ENCODE measurements around the gene ZNF334.

Gene ZNF334

DNA sequence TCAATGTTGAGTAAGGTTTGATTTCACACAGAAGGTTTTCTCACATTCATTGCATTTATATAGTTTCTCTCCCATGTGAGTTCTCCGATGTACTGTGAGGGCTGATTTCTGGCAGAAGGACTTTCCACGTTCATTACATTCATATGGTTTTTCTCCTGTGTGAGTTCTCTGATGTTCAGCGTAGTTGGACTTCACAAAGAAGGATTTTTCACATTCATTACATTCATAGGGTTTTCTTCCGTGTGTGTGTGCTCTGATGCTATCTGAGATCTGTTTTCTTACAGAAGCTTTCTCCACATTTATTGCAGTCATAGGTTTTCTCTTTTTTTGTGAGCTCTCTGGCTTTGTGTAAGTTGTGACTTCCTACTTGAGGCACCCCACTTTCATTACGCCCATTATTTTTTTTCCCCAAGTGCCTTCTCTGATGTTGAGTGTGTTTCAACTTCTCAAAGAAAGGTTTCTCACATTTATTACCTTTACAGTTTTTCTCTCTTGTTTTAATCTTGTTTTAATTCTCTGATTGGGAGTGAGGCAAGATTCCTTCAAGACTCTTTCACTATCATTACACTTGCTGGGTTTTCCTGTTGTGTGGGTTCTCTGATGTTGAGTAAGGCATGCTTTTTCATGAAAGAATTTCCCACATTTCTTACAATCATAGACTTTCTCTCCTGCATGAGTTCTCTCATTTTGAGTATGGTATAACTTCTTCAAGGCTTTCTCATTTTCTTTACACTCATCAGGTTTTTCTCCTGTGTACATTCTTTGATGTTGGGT lies 56.9 kb downstream of the ZNF334 start:
- TF ChIP-seq, protein P1, sequence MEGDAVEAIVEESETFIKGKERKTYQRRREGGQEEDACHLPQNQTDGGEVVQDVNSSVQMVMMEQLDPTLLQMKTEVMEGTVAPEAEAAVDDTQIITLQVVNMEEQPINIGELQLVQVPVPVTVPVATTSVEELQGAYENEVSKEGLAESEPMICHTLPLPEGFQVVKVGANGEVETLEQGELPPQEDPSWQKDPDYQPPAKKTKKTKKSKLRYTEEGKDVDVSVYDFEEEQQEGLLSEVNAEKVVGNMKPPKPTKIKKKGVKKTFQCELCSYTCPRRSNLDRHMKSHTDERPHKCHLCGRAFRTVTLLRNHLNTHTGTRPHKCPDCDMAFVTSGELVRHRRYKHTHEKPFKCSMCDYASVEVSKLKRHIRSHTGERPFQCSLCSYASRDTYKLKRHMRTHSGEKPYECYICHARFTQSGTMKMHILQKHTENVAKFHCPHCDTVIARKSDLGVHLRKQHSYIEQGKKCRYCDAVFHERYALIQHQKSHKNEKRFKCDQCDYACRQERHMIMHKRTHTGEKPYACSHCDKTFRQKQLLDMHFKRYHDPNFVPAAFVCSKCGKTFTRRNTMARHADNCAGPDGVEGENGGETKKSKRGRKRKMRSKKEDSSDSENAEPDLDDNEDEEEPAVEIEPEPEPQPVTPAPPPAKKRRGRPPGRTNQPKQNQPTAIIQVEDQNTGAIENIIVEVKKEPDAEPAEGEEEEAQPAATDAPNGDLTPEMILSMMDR (IDR thresholded peaks at IDR 0.05; ENCODE audit: insufficient read depth, low read depth, low read length, missing control alignments), result no peak
- H3K4me3 ChIP-seq (ENCODE audit: low read length), result no peak overlapping the region
- DNase-seq (ENCODE audit: low read depth), result no peak

DNA sequence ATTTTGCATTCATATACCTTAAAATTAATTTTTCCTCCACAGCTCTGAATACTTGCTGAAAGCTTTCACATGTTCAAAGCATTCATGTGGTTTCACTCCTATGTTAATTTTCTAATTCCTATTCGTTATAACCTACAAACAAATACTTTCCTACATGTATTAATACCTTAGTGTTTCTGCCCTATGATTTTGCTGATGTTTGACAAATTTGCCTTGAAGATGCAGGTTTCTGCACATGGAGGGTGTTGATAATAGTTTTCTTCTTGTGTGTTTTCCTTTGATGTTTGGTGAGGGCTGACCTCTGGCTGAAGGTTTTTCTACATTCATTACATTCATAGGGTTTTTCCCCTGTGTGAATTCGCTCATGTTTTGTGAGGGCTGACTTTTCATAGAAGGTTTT lies 57.6 kb downstream of the ZNF334 start:
- H3K4me3 ChIP-seq (ENCODE audit: low read length), result no peak overlapping the region
- TF ChIP-seq, protein P1 (IDR thresholded peaks at IDR 0.05; ENCODE audit: insufficient read depth, low read depth, low read length, missing control alignments), result no peak
- no peak for DNase-seq (ENCODE audit: low read depth)

Data from epithelial cell of esophagus (primary cell).